Measurements from ENCODE around the gene PRSS2.

The PRSS2 gene

DNA sequence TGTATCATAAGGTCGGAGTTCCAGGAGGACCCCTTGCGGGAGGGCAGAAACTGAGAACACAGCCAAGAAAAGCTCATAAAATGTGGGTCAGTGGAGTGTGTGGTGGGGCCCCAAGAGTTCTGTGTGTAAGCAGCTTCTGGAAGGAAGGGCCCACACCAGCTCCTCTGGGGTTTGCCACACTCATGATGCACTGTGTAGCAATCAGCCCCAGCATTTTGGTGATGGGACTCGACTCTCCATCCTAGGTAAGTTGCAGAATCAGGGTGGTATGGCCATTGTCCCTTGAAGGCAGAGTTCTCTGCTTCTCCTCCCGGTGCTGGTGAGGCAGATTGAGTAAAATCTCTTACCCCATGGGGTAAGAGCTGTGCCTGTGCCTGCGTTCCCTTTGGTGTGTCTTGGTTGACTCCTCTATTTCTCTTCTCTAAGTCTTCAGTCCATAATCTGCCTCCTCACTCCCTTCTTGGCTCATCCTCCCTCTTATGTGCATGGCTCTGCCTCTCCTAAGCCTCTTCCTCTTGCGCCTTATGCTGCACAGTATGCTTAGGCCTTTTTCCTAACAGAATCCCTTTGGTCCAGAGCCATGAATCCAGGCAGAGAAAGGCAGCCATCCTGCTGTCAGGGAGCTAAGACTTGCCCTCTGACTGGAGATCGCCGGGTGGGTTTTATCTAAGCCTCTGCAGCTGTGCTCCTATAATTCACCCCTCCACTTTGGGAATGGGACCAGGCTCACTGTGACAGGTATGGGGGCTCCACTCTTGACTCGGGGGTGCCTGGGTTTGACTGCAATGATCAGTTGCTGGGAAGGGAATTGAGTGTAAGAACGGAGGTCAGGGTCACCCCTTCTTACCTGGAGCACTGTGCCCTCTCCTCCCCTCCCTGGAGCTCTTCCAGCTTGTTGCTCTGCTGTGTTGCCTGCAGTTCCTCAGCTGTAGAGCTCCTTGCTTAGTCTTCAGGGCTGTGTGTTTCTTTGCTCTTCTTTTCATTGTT lies 17.8 kb downstream of the PRSS2 start:
- no peak for DNase-seq

DNA sequence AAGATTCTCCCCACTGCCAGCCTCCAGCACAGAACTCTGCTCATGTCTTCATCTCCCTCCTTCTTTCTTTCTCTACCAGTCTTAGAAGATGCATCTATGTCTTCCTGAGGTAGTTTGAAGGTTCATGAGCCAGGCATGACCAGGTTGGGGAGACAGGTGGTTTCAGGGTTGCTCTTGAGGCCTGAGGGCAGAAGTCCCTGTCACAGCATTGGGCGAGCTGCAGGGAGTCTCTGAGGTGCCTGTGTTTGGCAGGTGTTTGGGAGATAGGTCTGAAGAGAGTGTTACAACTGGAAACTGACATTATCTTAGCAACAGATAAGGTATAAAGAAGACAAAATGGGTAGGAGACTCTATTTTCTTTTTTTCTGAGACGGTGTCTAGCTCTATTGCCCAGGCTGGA lies 18.7 kb downstream of the PRSS2 start:
- no peak for DNase-seq

DNA sequence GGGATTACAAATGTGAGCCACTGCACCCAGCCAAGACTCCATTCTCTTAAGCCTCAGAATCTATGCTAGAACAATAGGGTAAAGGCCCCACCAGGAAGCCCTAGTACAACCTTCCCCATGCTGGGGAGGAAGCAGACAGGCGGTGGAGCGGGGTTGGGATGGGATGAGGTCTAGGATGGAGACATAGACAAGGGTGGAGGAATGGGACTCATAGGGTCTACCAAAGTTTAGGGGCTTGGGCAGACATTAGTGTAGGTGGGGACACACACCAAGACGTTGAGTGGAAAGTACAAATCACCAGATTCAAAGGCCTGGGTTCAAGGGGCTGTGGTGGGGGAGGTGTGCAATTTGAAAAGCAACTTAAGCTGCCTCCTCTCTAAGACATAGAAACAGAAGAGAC lies 19.3 kb downstream of the PRSS2 start:
- DNase-seq: no peak

DNA sequence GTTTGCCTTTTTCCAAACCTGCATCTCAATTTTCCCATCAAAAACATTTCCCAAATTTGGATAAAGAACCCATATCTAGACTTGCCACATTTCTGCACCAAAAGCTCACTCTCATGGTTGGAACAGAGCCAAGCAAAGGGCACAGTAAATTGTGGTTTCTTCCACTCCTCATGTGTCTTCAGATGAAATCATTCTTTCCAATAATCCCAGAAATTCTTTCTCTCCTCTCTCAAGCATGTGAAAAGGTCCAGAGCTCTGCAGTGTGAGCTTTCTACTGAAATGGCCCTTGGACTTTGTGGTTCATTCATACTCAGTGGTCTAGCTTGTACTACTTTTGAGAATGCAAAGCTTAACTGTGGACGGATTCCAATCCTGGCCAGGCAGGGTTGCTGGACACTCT lies 19.8 kb downstream of the PRSS2 start:
- no peak for DNase-seq

DNA sequence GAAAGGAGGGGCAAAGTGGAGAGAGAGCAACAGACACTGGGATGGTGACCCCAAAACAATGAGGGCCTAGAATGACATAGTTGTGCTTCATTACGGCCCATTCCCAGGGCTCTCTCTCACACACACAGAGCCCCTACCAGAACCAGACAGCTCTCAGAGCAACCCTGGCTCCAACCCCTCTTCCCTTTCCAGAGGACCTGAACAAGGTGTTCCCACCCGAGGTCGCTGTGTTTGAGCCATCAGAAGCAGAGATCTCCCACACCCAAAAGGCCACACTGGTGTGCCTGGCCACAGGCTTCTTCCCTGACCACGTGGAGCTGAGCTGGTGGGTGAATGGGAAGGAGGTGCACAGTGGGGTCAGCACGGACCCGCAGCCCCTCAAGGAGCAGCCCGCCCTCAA lies 20.7 kb downstream of the PRSS2 start:
- no peak for DNase-seq

DNA sequence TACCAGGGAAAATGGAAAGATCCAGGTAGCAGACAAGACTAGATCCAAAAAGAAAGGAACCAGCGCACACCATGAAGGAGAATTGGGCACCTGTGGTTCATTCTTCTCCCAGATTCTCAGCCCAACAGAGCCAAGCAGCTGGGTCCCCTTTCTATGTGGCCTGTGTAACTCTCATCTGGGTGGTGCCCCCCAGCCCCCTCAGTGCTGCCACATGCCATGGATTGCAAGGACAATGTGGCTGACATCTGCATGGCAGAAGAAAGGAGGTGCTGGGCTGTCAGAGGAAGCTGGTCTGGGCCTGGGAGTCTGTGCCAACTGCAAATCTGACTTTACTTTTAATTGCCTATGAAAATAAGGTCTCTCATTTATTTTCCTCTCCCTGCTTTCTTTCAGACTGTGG lies 21.4 kb downstream of the PRSS2 start:
- no peak for DNase-seq

DNA sequence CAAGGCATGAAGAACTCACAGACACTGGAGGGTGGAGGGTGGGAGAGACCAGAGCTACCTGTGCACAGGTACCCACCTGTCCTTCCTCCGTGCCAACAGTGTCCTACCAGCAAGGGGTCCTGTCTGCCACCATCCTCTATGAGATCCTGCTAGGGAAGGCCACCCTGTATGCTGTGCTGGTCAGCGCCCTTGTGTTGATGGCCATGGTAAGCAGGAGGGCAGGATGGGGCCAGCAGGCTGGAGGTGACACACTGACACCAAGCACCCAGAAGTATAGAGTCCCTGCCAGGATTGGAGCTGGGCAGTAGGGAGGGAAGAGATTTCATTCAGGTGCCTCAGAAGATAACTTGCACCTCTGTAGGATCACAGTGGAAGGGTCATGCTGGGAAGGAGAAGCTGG lies 21.8 kb downstream of the PRSS2 start:
- no peak for DNase-seq

DNA sequence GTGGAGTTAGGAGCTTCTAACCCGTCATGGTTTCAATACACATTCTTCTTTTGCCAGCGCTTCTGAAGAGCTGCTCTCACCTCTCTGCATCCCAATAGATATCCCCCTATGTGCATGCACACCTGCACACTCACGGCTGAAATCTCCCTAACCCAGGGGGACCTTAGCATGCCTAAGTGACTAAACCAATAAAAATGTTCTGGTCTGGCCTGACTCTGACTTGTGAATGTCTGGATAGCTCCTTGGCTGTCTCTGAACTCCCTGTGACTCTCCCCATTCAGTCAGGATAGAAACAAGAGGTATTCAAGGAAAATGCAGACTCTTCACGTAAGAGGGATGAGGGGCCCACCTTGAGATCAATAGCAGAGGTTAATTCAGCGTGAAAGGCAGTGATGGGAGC lies 22.4 kb downstream of the PRSS2 start:
- no peak for DNase-seq

DNA sequence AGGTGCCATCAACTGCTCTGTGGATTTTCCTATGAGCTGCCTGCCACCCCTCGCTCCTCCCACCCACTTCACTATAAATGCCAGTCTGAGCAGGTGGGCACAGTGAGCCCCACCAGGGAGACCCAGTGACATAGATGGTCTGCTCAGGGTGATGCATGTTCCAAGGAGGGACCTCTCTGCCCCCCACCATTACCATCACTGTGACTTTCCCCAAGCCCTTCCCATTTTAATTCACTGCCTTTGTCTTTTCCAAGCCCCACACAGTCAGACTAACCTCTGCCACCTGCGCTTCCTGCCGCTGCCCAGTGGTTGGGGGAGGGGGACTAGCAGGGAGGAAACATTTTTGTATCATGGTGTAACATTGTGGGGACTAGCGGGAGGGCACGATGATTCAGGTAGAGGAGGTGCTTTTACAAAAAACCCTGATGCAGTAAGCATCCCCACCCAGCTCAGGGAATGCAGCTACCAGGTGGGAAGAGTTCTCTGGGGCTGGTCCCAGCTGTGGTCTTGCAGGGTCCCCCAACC lies 24.6 kb downstream of the PRSS2 start:
- DNase-seq: peak; percentile 60 to 67

DNA sequence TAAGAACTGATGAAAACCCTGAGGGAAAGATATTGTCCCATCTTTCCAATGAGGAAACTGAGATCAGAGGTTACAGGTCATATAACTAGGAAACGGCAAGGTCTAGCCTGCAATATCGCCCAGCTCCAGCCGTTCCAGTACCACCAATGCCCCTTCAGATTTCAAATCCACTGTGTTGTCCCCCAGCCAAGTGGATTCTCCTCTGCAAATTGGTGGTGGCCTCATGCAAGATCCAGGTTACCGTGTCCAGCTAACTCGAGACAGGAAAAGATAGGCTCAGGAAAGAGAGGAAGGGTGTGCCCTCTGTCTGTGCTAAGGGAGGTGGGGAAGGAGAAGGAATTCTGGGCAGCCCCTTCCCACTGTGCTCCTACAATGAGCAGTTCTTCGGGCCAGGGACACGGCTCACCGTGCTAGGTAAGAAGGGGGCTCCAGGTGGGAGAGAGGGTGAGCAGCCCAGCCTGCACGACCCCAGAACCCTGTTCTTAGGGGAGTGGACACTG lies 25.3 kb downstream of the PRSS2 start:
- DNase-seq: no peak

DNA sequence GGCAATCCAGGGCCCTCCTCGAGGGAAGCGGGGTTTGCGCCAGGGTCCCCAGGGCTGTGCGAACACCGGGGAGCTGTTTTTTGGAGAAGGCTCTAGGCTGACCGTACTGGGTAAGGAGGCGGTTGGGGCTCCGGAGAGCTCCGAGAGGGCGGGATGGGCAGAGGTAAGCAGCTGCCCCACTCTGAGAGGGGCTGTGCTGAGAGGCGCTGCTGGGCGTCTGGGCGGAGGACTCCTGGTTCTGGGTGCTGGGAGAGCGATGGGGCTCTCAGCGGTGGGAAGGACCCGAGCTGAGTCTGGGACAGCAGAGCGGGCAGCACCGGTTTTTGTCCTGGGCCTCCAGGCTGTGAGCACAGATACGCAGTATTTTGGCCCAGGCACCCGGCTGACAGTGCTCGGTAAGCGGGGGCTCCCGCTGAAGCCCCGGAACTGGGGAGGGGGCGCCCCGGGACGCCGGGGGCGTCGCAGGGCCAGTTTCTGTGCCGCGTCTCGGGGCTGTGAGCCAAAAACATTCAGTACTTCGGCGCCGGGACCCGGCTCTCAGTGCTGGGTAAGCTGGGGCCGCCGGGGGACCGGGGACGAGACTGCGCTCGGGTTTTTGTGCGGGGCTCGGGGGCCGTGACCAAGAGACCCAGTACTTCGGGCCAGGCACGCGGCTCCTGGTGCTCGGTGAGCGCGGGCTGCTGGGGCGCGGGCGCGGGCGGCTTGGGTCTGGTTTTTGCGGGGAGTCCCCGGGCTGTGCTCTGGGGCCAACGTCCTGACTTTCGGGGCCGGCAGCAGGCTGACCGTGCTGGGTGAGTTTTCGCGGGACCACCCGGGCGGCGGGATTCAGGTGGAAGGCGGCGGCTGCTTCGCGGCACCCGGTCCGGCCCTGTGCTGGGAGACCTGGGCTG lies 26.0 kb downstream of the PRSS2 start:
- DNase-seq: no peak

DNA sequence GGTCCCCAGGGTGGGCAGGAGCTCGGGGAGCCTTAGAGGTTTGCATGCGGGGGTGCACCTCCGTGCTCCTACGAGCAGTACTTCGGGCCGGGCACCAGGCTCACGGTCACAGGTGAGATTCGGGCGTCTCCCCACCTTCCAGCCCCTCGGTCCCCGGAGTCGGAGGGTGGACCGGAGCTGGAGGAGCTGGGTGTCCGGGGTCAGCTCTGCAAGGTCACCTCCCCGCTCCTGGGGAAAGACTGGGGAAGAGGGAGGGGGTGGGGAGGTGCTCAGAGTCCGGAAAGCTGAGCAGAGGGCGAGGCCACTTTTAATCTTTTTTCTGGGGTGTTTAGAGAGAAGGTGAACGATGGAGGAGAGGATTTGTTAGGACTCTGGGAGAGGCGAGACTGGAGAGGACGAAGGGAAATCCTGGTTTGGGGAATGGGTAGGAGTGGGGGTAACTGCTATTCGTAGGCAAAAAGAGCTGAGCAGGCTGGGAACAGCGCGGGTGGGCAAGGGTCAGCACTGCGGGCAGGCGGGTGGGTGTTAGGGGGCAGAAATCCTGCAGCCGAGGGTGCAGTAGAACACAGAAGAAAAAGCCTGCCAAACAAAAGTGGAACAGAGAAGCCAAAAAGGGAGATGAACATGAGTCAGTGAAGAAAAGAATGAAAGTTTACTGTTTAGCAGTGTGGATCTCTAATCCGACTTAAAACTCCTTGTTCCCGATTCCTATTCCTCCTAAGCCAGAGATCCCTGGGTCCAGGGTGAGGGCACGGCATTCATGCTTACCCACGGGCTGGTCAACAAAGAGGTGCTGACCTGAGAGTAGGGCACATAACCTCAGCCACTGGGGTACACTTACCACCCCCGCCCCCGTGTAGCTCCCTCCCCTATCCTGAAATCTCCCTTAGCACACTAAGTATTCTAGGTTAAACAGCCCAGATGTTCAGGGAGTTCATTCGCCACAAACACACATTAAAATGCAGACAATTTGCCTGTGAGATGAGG lies 26.9 kb downstream of the PRSS2 start:
- DNase-seq: peak in 1 of 2 donors; percentile 59

DNA sequence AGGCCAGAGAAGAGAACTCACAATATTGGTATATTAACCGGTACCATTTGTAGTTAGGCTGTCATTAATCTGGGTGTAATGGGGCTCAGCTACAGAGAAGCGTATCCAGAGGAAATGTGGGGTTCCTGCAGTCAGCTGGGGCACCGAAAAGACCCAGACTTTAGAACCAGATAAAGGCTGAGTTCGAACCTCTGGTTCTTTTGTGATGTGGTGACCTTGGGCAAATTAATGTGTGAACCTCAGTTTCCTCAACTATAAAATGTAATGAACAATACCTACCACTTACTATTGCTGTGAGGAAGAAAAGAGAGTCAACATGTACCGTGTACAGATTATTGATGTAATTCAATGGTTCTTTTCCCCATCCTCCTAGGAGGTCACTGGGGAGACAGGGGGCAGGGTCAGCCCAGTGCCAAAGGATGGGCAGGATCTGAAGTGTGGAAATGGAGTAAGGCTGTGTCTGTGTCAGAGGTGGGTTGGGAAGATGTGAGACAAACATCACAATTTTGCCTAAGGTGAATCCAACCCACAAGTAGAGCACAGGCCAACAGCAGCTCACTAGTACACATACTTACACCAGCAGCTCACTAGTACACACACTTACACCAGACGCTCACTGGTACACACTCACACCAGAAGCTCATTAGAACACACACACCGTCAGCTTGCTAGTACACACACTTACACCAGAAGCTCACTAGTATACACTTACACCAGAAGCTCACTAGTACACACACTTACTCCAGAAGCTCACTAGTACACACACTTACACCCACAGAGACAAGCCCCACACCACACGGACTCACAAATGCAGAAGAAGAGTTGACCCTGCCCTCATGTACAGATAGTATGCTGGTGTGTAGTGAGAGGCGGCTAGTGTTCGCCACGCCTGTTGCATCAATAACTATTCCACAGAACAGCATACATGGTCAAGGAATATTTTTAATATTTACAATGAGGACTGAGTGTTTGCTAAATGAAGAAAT lies 28.0 kb downstream of the PRSS2 start:
- no peak for DNase-seq

DNA sequence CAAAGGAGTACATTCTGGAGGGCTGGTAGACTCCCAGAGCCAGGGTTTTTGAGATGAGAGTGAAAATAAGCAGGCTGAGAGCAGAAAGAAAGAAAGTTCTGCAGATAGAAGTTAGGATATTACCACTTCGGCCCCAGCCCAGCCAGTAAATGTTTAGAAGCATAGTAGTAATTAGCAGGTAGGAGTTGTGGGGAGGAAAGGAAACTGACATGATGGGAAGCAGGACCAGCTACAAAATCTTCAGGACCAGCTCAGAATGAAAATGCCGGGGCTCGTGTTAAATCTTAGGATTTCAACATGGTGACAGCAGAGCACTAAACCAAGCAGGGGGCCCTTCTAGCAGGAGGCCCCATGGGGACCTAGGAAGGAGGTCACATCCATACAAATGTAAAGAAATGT lies 28.7 kb downstream of the PRSS2 start:
- DNase-seq: no peak

DNA sequence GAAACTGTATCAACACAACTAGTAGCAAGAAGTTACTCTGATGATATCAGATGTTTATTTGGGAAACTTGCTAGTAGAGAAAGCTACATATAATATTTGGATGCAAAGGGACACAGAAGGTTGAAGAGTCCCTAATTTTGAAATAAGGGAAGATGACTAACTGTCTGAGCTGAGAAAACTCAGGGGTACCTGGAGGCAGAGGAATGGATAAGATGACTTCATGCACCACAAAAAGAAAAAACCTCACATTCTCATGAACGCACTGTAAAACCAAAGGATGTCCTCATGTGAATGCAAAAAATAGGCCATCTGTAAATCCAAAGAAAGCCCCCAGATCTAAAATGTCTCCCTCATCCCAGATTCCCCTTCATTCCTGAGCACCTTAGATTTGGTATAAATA lies 29.3 kb downstream of the PRSS2 start:
- no peak for DNase-seq

DNA sequence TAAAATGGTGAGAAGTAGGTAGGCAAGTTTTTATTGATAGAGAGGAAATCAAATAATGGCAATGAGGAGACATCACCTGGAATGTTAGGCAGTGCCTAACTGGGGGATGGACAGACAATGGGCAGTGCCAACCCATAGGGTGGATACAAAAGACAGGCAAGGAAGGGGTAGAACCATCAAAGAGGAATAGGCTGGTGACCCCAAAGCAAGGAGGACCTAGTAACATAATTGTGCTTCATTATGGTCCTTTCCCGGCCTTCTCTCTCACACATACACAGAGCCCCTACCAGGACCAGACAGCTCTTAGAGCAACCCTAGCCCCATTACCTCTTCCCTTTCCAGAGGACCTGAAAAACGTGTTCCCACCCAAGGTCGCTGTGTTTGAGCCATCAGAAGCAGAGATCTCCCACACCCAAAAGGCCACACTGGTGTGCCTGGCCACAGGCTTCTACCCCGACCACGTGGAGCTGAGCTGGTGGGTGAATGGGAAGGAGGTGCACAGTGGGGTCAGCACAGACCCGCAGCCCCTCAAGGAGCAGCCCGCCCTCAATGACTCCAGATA lies 30.0 kb downstream of the PRSS2 start:
- no peak for DNase-seq

DNA sequence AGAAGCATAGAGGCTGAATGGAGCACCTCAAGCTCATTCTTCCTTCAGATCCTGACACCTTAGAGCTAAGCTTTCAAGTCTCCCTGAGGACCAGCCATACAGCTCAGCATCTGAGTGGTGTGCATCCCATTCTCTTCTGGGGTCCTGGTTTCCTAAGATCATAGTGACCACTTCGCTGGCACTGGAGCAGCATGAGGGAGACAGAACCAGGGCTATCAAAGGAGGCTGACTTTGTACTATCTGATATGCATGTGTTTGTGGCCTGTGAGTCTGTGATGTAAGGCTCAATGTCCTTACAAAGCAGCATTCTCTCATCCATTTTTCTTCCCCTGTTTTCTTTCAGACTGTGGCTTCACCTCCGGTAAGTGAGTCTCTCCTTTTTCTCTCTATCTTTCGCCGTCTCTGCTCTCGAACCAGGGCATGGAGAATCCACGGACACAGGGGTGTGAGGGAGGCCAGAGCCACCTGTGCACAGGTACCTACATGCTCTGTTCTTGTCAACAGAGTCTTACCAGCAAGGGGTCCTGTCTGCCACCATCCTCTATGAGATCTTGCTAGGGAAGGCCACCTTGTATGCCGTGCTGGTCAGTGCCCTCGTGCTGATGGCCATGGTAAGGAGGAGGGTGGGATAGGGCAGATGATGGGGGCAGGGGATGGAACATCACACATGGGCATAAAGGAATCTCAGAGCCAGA lies 31.0 kb downstream of the PRSS2 start:
- no peak for DNase-seq

DNA sequence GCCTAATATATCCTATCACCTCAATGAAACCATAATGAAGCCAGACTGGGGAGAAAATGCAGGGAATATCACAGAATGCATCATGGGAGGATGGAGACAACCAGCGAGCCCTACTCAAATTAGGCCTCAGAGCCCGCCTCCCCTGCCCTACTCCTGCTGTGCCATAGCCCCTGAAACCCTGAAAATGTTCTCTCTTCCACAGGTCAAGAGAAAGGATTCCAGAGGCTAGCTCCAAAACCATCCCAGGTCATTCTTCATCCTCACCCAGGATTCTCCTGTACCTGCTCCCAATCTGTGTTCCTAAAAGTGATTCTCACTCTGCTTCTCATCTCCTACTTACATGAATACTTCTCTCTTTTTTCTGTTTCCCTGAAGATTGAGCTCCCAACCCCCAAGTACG lies 31.5 kb downstream of the PRSS2 start:
- DNase-seq: no peak

DNA sequence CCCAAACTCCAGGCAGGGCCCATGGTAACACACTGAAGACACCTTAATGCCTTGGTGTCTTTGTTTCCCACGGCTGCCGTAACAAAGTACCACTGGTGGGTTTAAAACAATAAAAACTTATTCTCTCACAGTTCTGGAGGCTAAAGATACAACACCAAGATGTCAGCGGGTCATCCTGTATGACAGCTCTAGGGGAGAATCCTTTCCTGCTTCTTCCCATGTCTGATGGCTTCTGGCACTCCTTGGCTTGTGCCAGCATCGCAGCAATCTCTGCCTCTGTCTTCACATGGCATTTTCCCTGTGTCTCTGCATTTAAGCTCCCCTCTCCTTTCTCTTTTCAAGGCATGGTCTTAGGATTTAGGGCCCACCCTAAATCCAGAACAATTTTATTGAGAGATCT lies 33.1 kb downstream of the PRSS2 start:
- DNase-seq: no peak

DNA sequence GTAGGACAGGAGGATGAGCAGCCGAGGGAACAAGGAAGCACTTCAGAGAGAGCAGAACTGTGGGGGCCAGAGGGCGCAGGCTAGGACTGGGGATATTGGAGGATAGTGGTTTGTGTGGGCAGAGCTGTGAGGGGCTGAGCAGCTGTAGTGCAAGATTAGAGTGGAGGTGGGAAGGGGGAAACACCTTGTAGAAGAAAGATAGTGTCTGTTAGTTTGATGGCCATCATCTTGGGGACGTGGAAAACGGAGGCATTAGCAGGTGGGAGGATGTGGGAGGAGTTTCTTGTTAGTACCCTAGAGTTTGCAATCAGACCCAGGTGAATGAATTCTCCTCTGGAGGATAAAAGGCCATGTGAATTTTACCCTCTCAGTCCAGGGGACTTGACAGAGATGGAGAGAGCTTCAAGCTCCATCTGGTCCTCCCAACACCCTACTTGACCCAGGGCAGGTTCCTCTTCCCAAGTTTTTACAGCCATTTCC lies 34.0 kb downstream of the PRSS2 start:
- no peak for DNase-seq

All from stimulated activated CD4-positive, alpha-beta T cell treated with anti-CD3 and anti-CD28 coated beads, Interleukin-2, amount 100 ng/mL, for 24 hours (primary cell).